Sigmoid colon (tissue), 7 donors: ENCODE results near the gene NFE2L3. TPM values are rescaled to one million over a fixed set of nuclear protein-coding genes. Genes with fewer than 3 reads are reported as not detected.
"Not testable (repeated sequence)": the region's sequence is repeated elsewhere in the genome, so short reads cannot be mapped to it uniquely, and the experiment has no call there.

Source experiments
- DNase-seq: peaks from one replicate; pipeline ENCODE4 v3.0.0-alpha.2; 2019
- H3K27ac ChIP-seq, 4 donors: fragments of 200-600 bp; sonication (generic); one replicate each; pipeline ENCODE4 v1.5.1; 2016 to 2019; ENCODE audit warnings: mild to moderate bottlenecking in 1 of 4
- H3K27me3 ChIP-seq, 3 donors: fragments of 200-600 bp; sonication (generic); one replicate each; pipeline ENCODE4 v1.5.1; 2019; ENCODE audit warnings: mild to moderate bottlenecking in 1 of 3
- H3K36me3 ChIP-seq, 4 donors: fragments of 200-600 bp; sonication (generic); one replicate each; pipeline ENCODE4 v1.5.1; 2016 to 2019
- H3K4me1 ChIP-seq, 4 donors: fragments of 200-600 bp; sonication (generic); one replicate each; pipeline ENCODE4 v1.5.1; 2017 to 2019
- H3K4me3 ChIP-seq, 4 donors: fragments of 200-600 bp; sonication (generic); one replicate each; pipeline ENCODE4 v1.5.1; 2017 to 2019; ENCODE audit warnings: mild to moderate bottlenecking in 2 of 4, moderate library complexity in 1 of 4
- H3K9me3 ChIP-seq, 4 donors: fragments of 200-600 bp in 3 of 4; sonication (generic) in 3 of 4; one replicate each; pipeline versions ENCODE4 v1.5.1 to v1.6.1; 2013 to 2019
- EP300 ChIP-seq, 4 donors: sonication (generic); formaldehyde crosslinking; IDR thresholded peaks; one replicate each; pipeline ENCODE4 v1.6.1; 2017; ENCODE audit warnings: antibody characterized with exemption in 4 of 4
- POLR2A ChIP-seq, 2 donors: fragments of 450-650 bp; IDR thresholded peaks; one replicate each; pipeline ENCODE4 v1.6.1; 2016; ENCODE audit warnings: antibody characterized with exemption in 2 of 2, mild to moderate bottlenecking in 2 of 2, moderate library complexity in 2 of 2
- POLR2AphosphoS5 ChIP-seq, 4 donors: sonication (generic); formaldehyde crosslinking; IDR thresholded peaks; one replicate each; pipeline ENCODE4 v1.6.1; 2017; ENCODE audit warnings: antibody characterized with exemption in 4 of 4
- WGBS, 2 donors: extraction: QIAGEN DNeasy Blood & Tissue Kit; methylation state at CpG; one replicate each; pipeline ENCODE4 v1.1.7; 2013; 5-methylcytosine and 5-hydroxymethylcytosine counted together
- intact Hi-C: fragments of 100-400 bp; cut with DNase I; formaldehyde crosslinking; loops from one replicate; pipeline ENCODE4 v1.15.1; 2023
- polyA plus RNA-seq, 3 donors: library from polyadenylated mRNA; stranded (reverse); fragments of 200-250 nt; gene quantifications; one replicate each; pipeline ENCODE4 v1.2.3, GENCODE V29; 2013
- total RNA-seq, 4 donors: library from RNA; depleted of rRNA; stranded (reverse); fragments of >200 nt; gene quantifications; one replicate each; pipeline ENCODE4 v1.1.0, GENCODE V29; 2016
- TF ChIP-seq, protein P1 (sequence below), 4 experiments: fragments of 450-650 bp in 3 of 4; fragments of 200-600 bp in 1 of 4; IDR thresholded peaks; one replicate each; pipeline ENCODE4 v1.5.1; 2016 to 2019; ENCODE audit warnings: antibody characterized with exemption in 4 of 4, mild to moderate bottlenecking in 3 of 4, moderate library complexity in 2 of 4
- donor health status: healthy with polysubstance abuse.
- donor health status: Bipolar disorder and iron deficiency.
- donor health status: healthy.

Gene NFE2L3
- total and polyA plus RNA-seq, 7 donors, result 0.55 to 15.0 (median 1.9) TPM

DNA sequence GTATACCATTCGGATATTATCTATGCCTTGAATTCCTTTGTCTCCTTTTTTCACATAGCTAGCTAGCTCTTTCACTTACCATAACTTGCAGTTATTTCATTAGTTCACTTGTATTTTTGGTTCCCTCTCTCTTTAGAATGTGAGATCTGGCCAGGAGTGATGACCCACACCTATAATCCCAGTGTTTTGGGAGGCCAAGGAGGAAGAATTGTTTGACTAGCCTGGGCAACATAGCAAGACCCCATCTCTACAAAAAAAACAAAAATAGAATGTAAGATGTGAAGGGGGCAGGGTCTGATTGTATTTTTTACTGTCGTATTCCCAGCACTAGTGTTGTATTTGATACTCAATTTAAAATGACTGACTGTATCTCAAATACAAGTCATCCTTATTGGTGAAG, 19.6 kb downstream of the NFE2L3 start:
- 98 to 99% methylated on average over 2 of the region's 2 CpGs for WGBS, 2 donors
- intact Hi-C loops, result no loop called here

DNA sequence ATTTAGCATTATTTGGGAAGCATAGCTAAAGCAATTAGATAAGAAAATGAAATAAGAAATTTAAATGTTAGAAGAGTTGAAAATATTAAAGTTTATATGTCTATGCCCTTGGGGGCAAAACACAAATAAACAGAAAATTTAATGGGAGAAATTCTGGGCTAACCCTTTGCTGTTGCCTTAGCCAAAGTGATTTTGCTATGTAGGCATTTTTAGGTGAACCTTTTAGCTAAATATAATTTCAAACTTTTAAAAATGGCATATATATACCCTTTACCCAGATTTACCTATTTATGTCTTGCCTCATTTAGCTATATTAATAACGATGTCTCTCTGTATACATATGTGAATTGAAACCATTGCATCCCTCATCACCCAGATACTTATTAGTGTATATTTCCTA, 20.1 kb downstream of the NFE2L3 start:
- intact Hi-C loops, result no loop called here
- no peaks in the 10 kb centered on the region for H3K4me1 ChIP-seq
- H3K27ac ChIP-seq, result no peak overlapping the region
- no peak for DNase-seq
- H3K9me3 ChIP-seq, result no peaks in the 10 kb centered on the region
- no peak overlapping the region for H3K4me3 ChIP-seq
- WGBS, 2 donors, result 95 to 97% methylated on average over 1 of the region's 1 CpG
- no peaks in the 10 kb centered on the region for H3K36me3 ChIP-seq
- peaks cover 0 to 4% (median 0%) of the 10 kb centered on the region in 3 donors for H3K27me3 ChIP-seq
- TF ChIP-seq POLR2A (IDR thresholded peaks at IDR 0.05), result no peak
- TF ChIP-seq EP300 (IDR thresholded peaks at IDR 0.05), result no peak
- TF ChIP-seq, protein P1, sequence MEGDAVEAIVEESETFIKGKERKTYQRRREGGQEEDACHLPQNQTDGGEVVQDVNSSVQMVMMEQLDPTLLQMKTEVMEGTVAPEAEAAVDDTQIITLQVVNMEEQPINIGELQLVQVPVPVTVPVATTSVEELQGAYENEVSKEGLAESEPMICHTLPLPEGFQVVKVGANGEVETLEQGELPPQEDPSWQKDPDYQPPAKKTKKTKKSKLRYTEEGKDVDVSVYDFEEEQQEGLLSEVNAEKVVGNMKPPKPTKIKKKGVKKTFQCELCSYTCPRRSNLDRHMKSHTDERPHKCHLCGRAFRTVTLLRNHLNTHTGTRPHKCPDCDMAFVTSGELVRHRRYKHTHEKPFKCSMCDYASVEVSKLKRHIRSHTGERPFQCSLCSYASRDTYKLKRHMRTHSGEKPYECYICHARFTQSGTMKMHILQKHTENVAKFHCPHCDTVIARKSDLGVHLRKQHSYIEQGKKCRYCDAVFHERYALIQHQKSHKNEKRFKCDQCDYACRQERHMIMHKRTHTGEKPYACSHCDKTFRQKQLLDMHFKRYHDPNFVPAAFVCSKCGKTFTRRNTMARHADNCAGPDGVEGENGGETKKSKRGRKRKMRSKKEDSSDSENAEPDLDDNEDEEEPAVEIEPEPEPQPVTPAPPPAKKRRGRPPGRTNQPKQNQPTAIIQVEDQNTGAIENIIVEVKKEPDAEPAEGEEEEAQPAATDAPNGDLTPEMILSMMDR (IDR thresholded peaks at IDR 0.05), result no peak
- TF ChIP-seq POLR2AphosphoS5 (IDR thresholded peaks at IDR 0.05), result no peak

More for the DNA sequence above, 19.6 kb downstream of the NFE2L3 start:
- Histone ChIP-seq H3K36me3 (no peaks in the 10 kb centered on the region), H3K4me1 (no peaks in the 10 kb centered on the region), H3K4me3 (no peak overlapping the region), H3K9me3 (no peaks in the 10 kb centered on the region), H3K27ac (no peak overlapping the region), H3K27me3 (peaks cover 0 to 4% (median 0%) of the 10 kb centered on the region in 3 donors)
- DNase-seq, result no peak
- TF ChIP-seq POLR2A (IDR thresholded peaks at IDR 0.05) (no peak), EP300 (IDR thresholded peaks at IDR 0.05) (no peak), POLR2AphosphoS5 (IDR thresholded peaks at IDR 0.05) (no peak)
- TF ChIP-seq, protein P1 (IDR thresholded peaks at IDR 0.05), result no peak

DNA sequence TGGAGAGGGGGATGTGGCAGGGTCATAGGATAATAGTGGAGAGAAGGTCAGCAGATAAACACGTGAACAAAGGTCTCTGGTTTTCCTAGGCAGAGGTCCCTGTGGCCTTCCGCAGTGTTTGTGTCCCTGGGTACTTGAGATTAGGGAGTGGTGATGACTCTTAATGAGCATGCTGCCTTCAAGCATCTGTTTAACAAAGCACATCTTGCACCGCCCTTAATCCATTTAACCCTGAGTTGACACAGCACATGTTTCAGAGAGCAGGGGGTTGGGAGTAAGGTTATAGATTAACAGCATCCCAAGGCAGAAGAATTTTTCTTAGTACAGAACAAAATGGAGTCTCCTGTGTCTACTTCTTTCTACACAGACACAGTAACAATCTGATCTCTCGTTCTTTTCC, 23.9 kb downstream of the NFE2L3 start:
- H3K27ac ChIP-seq, intact Hi-C loops, H3K36me3 ChIP-seq, H3K9me3 ChIP-seq, H3K4me1 ChIP-seq, H3K27me3 ChIP-seq, H3K4me3 ChIP-seq, DNase-seq: not testable (repeated sequence)
- WGBS, 2 donors, result 86 to 100% methylated on average over 2 of the region's 4 CpGs

- H3K4me3 ChIP-seq, H3K4me1 ChIP-seq, H3K9me3 ChIP-seq, H3K36me3 ChIP-seq, H3K27ac ChIP-seq, DNase-seq, intact Hi-C loops, H3K27me3 ChIP-seq: not testable (repeated sequence)
- 96 to 97% methylated on average over 19 to 20 of the region's 26 CpGs for WGBS, 2 donors
These were observed 24.7 kb downstream of the NFE2L3 start for GRCh38 chr7:26176696-26177095.

GRCh38 chr7:26177269-26177668, 25.3 kb downstream of the NFE2L3 start:
- H3K9me3 ChIP-seq, H3K4me3 ChIP-seq, H3K27ac ChIP-seq, H3K4me1 ChIP-seq, H3K36me3 ChIP-seq, H3K27me3 ChIP-seq, intact Hi-C loops, DNase-seq: not testable (repeated sequence)
- WGBS, 2 donors, result 95 to 98% methylated on average over 20 of the region's 20 CpGs

GRCh38 chr7:26178272-26178960, 26.4 kb downstream of the NFE2L3 start:
- no peaks in the 10 kb centered on the region for H3K9me3 ChIP-seq
- 89 to 91% methylated on average over 7 of the region's 7 CpGs for WGBS, 2 donors
- TF ChIP-seq POLR2A (IDR thresholded peaks at IDR 0.05) (no peak), POLR2AphosphoS5 (IDR thresholded peaks at IDR 0.05) (peak in 1 of 4 donors; percentile 22)
- TF ChIP-seq, protein P1 (IDR thresholded peaks at IDR 0.05), result no peak
- no peak for DNase-seq
- no peaks in the 10 kb centered on the region for H3K36me3 ChIP-seq
- H3K27ac ChIP-seq, result no peak overlapping the region
- intact Hi-C loops, result no loop called here
- no peak overlapping the region for H3K4me3 ChIP-seq
- H3K4me1 ChIP-seq, result no peaks in the 10 kb centered on the region
- H3K27me3 ChIP-seq, result no peaks in the 10 kb centered on the region
